GM23338 (cell line): ENCODE data around the gene ROPN1L.

Experiments
- CREB1 ChIP-seq: fragments of 250-450 bp; sonication (Bioruptor Pico); IDR thresholded peaks from 2 replicates; pipeline ENCODE4 v1.5.0; 2020; ENCODE audit warnings: low read depth, mild to moderate bottlenecking, moderate library complexity
- EZH2 ChIP-seq: fragments of 200-600 bp; sonication (generic); IDR thresholded peaks from one replicate; pipeline ENCODE4 v1.8.0; 2017; ENCODE audit warnings: antibody characterized with exemption, mild to moderate bottlenecking, low read depth; ENCODE audit not compliant: unreplicated experiment
- EZH2phosphoT487 ChIP-seq: fragments of 200-600 bp; sonication (generic); IDR thresholded peaks from one replicate; pipeline ENCODE4 v1.8.1; 2018; ENCODE audit warnings: antibody characterized with exemption; ENCODE audit not compliant: unreplicated experiment
- NANOG ChIP-seq: IDR thresholded peaks from 2 replicates; pipeline ENCODE4 v1.6.1; 2016; ENCODE audit warnings: antibody characterized with exemption, borderline replicate concordance
- POLR2AphosphoS5 ChIP-seq: IDR thresholded peaks from 2 replicates; pipeline ENCODE4 v1.6.1; 2016; ENCODE audit warnings: antibody characterized with exemption, low read depth
- STAT1 ChIP-seq: IDR thresholded peaks from one replicate; pipeline ENCODE4 v1.6.1; 2016; ENCODE audit warnings: antibody characterized with exemption; ENCODE audit not compliant: unreplicated experiment
- ZNF331 ChIP-seq: fragments of 250-450 bp; sonication (Bioruptor Pico); IDR thresholded peaks from 2 replicates; pipeline ENCODE4 v1.5.0; 2020; ENCODE audit warnings: low read depth, mild to moderate bottlenecking, moderate library complexity
- TF ChIP-seq, protein P1 (sequence below), 2 experiments: fragments of 200-600 bp in 1 of 2; sonication (generic) in 1 of 2; conservative IDR thresholded peaks; 2 replicates each; pipeline versions ENCODE4 v1.5.1 to v1.6.1; 2016 to 2017; ENCODE audit warnings: antibody characterized with exemption in 2 of 2, low read depth in 2 of 2, mild to moderate bottlenecking in 2 of 2, moderate library complexity in 1 of 2
- TF ChIP-seq, protein P2 (sequence below): IDR thresholded peaks from one replicate; pipeline ENCODE4 v1.6.1; 2018; ENCODE audit warnings: antibody characterized with exemption; ENCODE audit not compliant: unreplicated experiment
- TF ChIP-seq, protein P3 (sequence below): fragments of 250-450 bp; sonication (Bioruptor Pico); IDR thresholded peaks from 2 replicates; pipeline ENCODE4 v1.5.0; 2020; ENCODE audit warnings: mild to moderate bottlenecking, moderate library complexity

DNA sequence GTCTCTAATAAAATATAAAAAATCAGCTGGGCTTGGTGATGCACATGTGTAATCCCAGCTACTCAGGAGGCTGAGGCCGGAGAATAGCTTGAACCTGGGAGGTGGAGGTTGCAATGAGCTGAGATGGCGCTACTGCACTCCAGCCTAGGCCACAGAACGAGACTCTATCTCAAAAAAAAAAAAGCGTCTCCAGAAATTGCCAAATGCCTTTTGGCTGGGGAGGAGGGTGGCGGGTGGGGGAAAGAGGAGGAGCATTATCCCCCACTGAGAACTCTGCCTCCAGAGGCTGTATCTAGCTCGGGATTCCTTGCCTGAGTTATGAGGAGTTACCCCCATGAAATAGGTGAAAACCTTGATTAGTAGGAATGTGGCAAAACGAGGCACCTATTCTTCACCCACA, 4.8 kb downstream of the ROPN1L start:
- TF ChIP-seq, protein P1, sequence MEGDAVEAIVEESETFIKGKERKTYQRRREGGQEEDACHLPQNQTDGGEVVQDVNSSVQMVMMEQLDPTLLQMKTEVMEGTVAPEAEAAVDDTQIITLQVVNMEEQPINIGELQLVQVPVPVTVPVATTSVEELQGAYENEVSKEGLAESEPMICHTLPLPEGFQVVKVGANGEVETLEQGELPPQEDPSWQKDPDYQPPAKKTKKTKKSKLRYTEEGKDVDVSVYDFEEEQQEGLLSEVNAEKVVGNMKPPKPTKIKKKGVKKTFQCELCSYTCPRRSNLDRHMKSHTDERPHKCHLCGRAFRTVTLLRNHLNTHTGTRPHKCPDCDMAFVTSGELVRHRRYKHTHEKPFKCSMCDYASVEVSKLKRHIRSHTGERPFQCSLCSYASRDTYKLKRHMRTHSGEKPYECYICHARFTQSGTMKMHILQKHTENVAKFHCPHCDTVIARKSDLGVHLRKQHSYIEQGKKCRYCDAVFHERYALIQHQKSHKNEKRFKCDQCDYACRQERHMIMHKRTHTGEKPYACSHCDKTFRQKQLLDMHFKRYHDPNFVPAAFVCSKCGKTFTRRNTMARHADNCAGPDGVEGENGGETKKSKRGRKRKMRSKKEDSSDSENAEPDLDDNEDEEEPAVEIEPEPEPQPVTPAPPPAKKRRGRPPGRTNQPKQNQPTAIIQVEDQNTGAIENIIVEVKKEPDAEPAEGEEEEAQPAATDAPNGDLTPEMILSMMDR (conservative IDR thresholded peaks at IDR 0.05; ENCODE audit: low read depth in 2 of 2), result no peak
- no peak for TF ChIP-seq POLR2AphosphoS5
- TF ChIP-seq EZH2phosphoT487, result no peak
- no peak for TF ChIP-seq EZH2
- no peak for TF ChIP-seq CREB1 (CRISPR knock-in tag)
- TF ChIP-seq, protein P2, sequence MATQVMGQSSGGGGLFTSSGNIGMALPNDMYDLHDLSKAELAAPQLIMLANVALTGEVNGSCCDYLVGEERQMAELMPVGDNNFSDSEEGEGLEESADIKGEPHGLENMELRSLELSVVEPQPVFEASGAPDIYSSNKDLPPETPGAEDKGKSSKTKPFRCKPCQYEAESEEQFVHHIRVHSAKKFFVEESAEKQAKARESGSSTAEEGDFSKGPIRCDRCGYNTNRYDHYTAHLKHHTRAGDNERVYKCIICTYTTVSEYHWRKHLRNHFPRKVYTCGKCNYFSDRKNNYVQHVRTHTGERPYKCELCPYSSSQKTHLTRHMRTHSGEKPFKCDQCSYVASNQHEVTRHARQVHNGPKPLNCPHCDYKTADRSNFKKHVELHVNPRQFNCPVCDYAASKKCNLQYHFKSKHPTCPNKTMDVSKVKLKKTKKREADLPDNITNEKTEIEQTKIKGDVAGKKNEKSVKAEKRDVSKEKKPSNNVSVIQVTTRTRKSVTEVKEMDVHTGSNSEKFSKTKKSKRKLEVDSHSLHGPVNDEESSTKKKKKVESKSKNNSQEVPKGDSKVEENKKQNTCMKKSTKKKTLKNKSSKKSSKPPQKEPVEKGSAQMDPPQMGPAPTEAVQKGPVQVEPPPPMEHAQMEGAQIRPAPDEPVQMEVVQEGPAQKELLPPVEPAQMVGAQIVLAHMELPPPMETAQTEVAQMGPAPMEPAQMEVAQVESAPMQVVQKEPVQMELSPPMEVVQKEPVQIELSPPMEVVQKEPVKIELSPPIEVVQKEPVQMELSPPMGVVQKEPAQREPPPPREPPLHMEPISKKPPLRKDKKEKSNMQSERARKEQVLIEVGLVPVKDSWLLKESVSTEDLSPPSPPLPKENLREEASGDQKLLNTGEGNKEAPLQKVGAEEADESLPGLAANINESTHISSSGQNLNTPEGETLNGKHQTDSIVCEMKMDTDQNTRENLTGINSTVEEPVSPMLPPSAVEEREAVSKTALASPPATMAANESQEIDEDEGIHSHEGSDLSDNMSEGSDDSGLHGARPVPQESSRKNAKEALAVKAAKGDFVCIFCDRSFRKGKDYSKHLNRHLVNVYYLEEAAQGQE, result no peak
- TF ChIP-seq, protein P3, sequence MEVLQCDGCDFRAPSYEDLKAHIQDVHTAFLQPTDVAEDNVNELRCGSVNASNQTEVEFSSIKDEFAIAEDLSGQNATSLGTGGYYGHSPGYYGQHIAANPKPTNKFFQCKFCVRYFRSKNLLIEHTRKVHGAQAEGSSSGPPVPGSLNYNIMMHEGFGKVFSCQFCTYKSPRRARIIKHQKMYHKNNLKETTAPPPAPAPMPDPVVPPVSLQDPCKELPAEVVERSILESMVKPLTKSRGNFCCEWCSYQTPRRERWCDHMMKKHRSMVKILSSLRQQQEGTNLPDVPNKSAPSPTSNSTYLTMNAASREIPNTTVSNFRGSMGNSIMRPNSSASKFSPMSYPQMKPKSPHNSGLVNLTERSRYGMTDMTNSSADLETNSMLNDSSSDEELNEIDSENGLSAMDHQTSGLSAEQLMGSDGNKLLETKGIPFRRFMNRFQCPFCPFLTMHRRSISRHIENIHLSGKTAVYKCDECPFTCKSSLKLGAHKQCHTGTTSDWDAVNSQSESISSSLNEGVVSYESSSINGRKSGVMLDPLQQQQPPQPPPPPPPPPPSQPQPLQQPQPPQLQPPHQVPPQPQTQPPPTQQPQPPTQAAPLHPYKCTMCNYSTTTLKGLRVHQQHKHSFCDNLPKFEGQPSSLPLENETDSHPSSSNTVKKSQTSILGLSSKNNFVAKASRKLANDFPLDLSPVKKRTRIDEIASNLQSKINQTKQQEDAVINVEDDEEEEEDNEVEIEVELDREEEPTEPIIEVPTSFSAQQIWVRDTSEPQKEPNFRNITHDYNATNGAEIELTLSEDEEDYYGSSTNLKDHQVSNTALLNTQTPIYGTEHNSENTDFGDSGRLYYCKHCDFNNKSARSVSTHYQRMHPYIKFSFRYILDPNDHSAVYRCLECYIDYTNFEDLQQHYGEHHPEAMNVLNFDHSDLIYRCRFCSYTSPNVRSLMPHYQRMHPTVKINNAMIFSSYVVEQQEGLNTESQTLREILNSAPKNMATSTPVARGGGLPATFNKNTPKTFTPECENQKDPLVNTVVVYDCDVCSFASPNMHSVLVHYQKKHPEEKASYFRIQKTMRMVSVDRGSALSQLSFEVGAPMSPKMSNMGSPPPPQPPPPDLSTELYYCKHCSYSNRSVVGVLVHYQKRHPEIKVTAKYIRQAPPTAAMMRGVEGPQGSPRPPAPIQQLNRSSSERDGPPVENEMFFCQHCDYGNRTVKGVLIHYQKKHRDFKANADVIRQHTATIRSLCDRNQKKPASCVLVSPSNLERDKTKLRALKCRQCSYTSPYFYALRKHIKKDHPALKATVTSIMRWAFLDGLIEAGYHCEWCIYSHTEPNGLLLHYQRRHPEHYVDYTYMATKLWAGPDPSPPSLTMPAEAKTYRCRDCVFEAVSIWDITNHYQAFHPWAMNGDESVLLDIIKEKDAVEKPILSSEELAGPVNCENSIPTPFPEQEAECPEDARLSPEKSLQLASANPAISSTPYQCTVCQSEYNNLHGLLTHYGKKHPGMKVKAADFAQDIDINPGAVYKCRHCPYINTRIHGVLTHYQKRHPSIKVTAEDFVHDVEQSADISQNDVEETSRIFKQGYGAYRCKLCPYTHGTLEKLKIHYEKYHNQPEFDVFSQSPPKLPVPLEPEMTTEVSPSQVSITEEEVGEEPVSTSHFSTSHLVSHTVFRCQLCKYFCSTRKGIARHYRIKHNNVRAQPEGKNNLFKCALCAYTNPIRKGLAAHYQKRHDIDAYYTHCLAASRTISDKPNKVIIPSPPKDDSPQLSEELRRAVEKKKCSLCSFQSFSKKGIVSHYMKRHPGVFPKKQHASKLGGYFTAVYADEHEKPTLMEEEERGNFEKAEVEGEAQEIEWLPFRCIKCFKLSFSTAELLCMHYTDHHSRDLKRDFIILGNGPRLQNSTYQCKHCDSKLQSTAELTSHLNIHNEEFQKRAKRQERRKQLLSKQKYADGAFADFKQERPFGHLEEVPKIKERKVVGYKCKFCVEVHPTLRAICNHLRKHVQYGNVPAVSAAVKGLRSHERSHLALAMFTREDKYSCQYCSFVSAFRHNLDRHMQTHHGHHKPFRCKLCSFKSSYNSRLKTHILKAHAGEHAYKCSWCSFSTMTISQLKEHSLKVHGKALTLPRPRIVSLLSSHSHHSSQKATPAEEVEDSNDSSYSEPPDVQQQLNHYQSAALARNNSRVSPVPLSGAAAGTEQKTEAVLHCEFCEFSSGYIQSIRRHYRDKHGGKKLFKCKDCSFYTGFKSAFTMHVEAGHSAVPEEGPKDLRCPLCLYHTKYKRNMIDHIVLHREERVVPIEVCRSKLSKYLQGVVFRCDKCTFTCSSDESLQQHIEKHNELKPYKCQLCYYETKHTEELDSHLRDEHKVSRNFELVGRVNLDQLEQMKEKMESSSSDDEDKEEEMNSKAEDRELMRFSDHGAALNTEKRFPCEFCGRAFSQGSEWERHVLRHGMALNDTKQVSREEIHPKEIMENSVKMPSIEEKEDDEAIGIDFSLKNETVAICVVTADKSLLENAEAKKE, result no peak
- no peak for TF ChIP-seq ZNF331 (CRISPR knock-in tag)
- TF ChIP-seq STAT1, result no peak
- TF ChIP-seq NANOG, result no peak
